Dedifferentiated amniotic fluid mesenchymal stem cell (primary cell): ENCODE results near the gene IQCE.
A peak's percentile ranks its signal among the peaks of the same experiment; 100 is the strongest.
"Not testable (repeated sequence)": the region's sequence is repeated elsewhere in the genome, so short reads cannot be mapped to it uniquely, and the experiment has no call there.

Experiments
- DNase-seq: peaks from one replicate; pipeline ENCODE4 v3.0.0-alpha.2; 2016; ENCODE audit errors: extremely low spot score

The IQCE gene

GRCh38 chr7:2521952-2522591 lies 36.7 kb upstream of the IQCE start:
- no peak for DNase-seq

GRCh38 chr7:2522780-2523433 lies 35.9 kb upstream of the IQCE start:
- peak; percentile 44 for DNase-seq

- no peak for DNase-seq
These were observed 35.3 kb upstream of the IQCE start for GRCh38 chr7:2523461-2523936.

DNA sequence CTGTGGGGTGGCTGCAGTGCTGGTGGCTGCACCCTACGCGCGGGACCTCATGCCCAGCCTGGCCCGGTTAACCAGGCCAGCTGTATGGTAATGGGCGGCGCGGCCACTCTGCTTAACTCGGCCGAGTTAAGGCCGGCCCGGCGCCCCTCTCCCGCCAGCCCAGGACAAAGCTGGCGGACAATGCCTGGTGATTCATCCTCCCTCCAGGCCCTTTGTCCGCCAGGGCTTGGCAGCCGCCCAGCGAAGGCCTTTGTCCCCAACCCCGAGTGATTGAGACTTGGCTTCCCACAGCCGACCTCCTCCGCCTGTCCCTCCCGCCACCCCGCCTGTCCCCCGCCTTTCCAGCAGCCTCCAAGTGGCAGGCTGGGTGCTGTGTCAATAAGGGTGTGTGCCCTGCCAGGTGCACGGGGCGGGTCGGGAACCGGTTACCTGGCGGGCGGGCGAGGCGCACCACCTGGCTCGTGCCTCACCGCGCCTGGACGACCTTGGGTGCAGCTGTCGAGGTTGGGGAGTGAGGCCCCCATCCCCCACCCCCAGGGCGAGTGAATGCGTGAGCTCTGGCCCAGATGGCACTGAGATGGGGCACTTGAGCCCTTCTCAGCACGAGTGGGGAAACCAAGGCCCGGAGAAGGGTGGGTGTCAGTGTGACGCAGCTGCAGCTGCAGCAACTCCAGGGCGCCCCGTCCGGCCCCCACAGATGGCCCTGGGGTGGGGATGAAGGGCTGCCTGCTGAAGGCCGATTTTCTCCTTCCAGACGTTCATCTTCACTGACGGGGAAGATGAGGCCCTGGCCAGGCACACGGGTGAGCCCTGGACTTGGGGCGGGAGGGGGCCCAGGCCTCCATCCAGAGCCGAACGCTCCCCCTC lies 34.6 kb upstream of the IQCE start:
- DNase-seq, result peak; percentile 44

DNA sequence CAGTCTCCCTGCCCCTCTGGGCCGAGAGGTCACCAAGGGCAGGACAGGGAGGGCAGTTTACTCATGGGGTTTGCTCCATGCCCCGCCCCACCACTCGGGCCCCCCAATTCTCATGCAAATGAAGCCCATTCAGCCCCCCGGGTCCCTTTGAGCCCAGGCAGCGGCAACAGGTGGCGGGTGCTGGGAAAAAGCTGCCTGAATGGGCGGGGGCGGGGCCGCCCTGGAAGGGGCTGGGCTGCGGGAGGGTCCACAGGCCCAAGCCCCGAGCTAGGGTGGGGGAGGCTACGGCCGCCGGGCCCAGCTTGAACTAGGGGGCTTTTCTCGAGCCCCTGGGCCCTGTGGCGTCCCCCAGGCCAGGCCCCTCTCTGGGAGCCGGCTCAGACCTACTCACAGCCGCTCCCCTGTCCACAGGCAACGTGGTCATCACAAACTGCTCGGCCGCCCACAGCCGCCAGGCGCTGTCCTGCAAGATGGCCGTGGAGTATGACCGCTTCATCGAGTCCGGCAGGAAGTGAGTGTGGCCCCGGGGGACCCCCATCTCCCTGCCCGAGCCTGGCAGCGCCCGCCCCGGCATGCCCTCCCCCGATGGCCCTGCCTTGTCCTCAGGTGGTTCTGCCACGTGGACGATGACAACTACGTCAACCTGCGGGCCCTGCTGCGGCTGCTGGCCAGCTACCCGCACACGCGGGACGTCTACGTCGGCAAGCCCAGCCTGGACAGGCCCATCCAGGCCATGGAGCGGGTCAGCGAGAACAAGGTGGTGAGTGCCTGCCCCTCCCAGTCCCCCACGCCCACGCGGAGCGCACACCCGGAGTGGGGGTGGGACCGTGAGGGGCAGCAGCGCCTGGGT lies 33.7 kb upstream of the IQCE start:
- no peak for DNase-seq

- no peak for DNase-seq
These were observed 32.8 kb upstream of the IQCE start for GRCh38 chr7:2525658-2526630.

DNA sequence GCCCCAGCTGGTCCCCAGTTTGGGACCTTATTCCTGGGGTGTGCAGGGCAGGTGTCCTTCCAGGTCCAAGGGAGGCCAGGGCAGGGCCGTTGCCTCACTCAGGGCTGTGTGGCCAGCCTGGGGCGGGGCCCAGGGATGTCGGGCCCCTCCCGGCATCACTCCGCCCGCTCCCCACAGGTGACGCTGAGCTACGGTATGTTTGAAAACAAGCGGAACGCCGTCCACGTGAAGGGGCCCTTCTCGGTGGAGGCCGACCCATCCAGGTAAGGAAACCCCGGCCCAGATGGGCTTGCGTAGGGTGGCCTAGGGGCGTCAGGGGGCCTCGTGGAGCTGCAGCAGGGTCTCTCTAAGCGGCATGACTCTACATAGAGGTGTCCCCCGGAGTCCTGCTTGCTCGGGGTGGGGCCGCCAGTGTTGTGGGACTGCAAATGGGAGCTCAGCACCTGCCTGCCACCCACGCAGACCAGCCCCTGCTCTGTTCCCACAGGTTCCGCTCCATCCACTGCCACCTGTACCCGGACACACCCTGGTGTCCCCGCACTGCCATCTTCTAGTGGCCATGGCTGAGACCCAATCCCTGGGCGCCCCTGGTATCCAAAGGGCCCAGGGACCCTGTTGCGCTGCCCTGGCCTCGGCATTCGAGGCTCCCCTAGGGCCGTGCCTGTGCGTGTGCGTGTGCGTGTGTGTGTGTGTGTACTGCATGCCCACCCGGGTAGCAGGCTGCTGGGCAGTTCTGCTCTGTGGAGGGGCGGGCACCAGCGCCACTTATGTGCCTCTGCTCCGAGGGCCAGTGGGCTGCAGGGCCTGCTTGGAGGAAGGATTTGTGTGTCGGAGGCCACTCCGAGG lies 31.9 kb upstream of the IQCE start:
- no peak for DNase-seq

GRCh38 chr7:2527505-2528467 lies 31.0 kb upstream of the IQCE start:
- DNase-seq, result peak; percentile 58

GRCh38 chr7:2528481-2529095 lies 30.2 kb upstream of the IQCE start:
- no peak for DNase-seq

DNA sequence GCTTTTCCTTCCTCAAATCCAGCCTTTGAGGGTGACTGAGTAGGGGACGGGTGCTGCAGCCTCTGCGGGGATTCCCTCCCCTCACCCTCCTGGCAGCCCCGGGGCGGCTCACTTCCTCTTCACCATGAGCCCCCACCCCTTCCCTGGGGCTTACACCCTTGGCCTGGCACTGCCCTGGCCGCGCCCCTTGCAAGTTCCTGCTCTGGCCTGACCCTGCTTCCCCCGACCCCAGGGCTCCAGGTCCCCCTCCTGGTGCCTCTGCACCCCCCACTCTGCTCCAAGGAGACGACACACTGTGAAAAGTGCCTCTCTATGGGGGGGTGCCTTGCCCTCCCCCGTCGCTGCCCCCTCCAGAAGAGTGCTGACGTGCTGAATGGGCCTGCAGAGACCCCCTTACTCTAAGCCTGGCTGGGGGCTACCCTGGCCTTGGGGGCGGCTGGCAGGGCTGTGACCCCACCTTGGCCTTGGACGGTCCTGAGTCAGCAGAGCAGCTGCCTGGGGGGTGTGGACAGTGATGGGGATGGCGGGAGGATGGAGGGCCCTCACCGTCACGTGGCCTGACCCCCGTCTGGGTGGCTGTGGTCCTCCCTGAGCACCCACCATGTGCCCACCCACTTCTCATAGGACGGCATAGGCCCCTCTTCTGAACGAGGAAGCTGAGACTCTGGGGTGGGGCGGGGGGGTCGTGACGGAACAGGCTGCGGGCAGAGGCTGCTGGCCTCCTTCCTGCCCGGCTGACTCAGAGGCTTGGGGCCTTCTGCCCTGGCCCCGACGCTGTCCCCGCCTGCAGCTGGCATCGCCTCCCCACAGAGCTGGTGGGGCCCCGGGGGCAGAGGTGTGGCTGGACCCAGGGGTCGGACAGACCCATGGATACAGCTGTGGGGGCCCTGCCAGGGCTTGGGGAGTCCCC lies 29.4 kb upstream of the IQCE start:
- no peak for DNase-seq

GRCh38 chr7:2530071-2530987 lies 28.4 kb upstream of the IQCE start:
- no peak for DNase-seq

GRCh38 chr7:2530994-2531795 lies 27.6 kb upstream of the IQCE start:
- DNase-seq, result not testable (repeated sequence)

- DNase-seq, result not testable (repeated sequence)
These were observed 27.0 kb upstream of the IQCE start for GRCh38 chr7:2531796-2532110.

GRCh38 chr7:2532199-2532772 lies 26.5 kb upstream of the IQCE start:
- not testable (repeated sequence) for DNase-seq

DNA sequence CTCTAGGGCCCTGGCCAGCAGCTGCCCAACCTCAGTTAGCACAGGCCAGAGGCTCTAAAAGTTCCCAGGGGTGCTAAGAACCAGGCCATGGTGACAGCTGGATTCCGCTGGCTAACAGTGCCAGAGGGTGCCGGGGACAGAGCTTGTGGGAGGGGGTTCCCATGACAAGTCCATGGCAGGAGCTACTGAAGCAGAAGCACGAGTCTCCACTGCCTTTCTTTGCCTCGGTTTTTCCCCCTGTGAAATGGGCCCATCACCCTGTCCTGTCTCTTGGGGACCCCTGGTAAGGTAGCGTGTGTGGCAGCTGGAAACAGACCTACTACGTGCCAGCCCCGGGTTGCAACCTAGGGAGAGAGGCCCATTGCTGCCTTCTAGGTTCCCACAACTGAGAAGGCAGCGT lies 26.0 kb upstream of the IQCE start:
- not testable (repeated sequence) for DNase-seq
